DMS79 treated with DMSO at 0.1 percent for 48 hours (cell line): Measurements from ENCODE around the gene SOS2.
"Not testable (repeated sequence)": the region's sequence is repeated elsewhere in the genome, so short reads cannot be mapped to it uniquely, and the experiment has no call there.

Experiments
- DNase-seq: peaks from one replicate; lab custom pipeline; 2025; lab: John Stamatoyannopoulos, UW

Gene SOS2

DNA sequence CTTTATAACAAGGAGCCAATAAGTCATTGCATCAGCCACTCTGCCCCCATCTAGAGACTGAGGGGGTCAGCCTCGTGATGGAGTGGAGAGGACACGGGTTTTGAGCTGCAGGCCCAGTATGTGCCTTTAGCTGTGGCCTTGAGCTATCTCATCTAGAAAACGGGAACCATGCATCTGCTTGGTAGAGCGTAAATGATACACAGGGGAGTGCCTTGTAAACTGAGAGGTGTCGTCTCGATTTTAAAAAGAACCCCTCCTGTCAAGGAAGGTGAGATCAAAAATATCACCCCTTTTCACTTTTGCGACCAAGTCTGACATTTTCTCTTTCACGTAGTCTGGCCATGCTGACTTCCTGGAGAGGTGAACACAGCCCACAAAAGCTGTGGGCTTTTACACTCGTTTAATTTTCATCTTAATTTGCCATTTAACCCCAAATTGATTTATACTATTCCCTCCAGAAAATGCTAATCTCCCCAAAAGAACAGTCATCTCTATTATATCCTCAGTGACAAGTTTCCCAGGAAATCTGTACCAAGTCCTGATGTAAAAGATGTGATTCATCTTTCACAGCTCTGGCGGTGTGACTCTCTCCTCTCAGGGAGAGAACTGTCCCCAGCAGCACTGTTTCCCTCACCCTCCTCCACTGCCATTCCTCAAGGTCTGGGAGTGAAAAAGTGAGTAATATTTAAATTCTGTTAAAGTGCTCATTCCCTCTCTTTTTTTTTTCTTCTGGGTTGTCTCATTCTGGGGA is 145.6 kb downstream of the SOS2 start:
- DNase-seq = no peak

DNA sequence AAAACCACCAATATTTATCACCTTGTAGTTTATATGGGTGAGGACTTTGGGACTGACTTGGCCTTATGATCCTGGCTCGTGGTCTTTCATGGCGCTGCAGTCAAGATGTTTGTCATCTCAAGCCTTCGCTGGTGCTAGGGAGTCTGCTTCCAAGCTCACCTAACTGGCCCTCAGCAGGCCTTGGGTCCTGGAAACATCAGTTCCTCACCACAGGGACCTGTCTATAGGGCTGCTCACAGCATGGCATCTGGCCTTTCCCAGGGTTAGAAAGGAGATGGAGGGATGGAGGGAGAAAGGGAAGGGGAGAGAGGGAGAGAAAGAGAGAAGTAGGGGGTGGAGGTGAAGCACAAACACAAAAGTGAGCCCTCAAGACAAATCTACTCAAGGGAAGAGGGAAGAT is 146.7 kb downstream of the SOS2 start:
- DNase-seq = no peak

DNA sequence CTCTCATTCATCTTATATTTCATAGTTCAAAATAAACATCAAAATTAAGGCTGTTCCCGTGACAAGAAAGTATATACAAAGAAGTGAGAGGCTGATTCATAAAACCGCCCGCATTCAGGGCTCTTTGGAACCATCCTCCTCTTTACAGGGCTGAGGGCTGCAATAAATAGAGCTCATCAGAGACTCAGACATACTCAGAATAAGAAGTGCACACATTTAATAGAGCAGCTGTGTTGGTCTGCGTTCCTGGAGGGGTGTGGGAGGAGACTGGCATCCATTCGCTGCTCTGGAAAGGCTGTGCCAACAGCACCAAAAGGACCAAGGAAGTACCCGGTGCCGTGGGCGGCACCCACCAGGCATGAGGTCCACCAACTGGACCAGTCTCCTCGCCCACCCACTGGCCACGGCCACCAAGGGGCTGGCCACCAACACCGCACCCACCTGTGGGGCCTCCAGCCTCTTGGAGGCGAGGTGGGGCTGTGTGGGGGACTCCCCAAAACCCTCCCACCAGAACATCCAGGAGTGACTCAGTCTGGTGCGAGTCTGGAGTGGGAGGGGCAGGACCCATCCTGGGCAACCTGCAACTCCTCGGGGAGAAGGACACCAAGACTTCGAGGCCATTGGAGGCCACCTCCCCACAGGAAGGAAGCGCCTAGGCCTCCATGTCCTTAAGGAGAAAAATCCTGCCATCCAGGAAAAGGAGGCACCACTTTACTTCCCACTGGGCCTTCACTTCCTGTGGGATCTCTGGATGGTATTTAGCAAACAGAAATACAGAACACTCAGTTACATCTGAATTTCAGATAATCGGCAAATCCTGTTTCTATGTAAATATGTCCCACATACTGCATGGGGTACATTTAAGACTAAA is 147.7 kb downstream of the SOS2 start:
- DNase-seq = no peak

- no peak for DNase-seq
Observed at GRCh38 chr14:50082784-50083466, 148.5 kb downstream of the SOS2 start.

GRCh38 chr14:50082308-50082742 is 149.1 kb downstream of the SOS2 start:
- no peak for DNase-seq

DNA sequence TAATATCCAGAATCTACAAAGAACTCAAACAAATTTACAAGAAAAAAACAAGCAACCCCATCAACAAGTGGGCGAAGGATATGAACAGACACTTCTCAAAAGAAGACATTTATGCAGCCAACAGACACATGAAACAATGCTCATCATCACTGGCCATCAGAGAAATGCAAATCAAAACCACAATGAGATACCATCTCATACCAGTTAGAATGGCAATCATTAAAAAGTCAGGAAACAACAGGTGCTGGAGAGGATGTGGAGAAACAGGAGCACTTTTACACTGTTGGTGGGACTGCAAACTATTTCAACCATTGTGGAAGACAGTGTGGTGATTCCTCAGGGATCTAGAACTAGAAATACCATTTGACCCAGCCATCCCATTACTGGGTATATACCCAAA is 152.3 kb downstream of the SOS2 start:
- not testable (repeated sequence) for DNase-seq

GRCh38 chr14:50073663-50074062 is 157.7 kb downstream of the SOS2 start:
- DNase-seq = not testable (repeated sequence)

DNA sequence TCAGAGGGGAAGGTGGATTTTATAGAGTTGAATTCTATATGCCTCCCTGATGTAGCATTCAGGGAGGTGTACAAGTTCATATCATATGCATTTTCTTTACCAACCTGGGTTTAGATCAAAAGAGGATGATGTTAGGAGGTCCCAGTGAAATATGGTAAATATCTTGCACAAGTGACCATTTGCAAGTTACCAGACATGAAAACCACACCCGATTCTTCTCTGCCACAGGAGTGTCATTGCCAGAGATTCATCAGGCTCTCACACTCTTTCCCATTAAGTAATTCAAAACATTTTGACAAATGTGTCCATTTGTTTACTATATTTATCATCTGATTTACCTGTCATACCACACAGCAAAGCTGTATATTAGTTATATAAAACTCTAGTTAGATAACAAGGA is 159.0 kb downstream of the SOS2 start:
- DNase-seq = no peak

- no peak for DNase-seq
Observed at GRCh38 chr14:50070840-50071548, 160.4 kb downstream of the SOS2 start.

DNA sequence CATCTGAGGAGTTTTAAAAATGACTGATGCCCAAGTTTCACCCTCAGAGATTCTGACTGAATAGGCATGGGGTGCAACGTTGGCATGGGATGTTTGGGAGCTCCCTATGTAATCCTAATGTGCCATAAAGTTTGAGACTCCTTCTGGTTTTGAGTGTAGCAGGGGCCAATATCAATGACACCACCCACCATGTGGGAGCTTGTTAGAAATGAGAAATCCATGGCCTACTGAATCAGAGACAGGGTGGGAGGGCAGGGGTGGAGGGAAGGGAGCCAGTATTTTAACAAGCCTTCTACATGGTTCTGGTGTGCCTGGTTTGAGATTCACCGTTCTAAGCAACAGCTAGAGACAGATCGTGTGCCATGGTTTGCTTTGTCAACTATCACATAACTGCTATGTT is 161.1 kb downstream of the SOS2 start:
- DNase-seq = no peak

- DNase-seq = no peak
Observed at GRCh38 chr14:50069325-50069724, 162.1 kb downstream of the SOS2 start.

- no peak for DNase-seq
Observed at GRCh38 chr14:50068496-50068895, 162.9 kb downstream of the SOS2 start.

- DNase-seq = no peak
Observed at GRCh38 chr14:50067723-50068495, 163.5 kb downstream of the SOS2 start.
